Adrenal gland (tissue), 5 donors: ENCODE data around the gene KRTAP4-11.

Source experiments
- POLR2A ChIP-seq, 2 donors: fragments of 450-650 bp; IDR thresholded peaks; one replicate each; pipeline ENCODE4 v1.6.1; 2017; ENCODE audit warnings: antibody characterized with exemption in 2 of 2, mild to moderate bottlenecking in 2 of 2, moderate library complexity in 1 of 2
- TF ChIP-seq, protein P1 (sequence below), 6 experiments: fragments of 450-650 bp in 4 of 6; fragments of 200-600 bp in 2 of 6; sonication (generic) in 1 of 6; IDR thresholded peaks; 1 replicate in 5 of 6; 2 replicates in 1 of 6; pipeline versions ENCODE4 v1.5.1 to v1.8.0; 2016 to 2021; ENCODE audit warnings: antibody characterized with exemption in 6 of 6, mild to moderate bottlenecking in 2 of 6, moderate library complexity in 1 of 6
- donor health status: DM: no; HTN: no; CAD: no.

- TF ChIP-seq POLR2A (IDR thresholded peaks at IDR 0.05), result no peak
- TF ChIP-seq, protein P1, sequence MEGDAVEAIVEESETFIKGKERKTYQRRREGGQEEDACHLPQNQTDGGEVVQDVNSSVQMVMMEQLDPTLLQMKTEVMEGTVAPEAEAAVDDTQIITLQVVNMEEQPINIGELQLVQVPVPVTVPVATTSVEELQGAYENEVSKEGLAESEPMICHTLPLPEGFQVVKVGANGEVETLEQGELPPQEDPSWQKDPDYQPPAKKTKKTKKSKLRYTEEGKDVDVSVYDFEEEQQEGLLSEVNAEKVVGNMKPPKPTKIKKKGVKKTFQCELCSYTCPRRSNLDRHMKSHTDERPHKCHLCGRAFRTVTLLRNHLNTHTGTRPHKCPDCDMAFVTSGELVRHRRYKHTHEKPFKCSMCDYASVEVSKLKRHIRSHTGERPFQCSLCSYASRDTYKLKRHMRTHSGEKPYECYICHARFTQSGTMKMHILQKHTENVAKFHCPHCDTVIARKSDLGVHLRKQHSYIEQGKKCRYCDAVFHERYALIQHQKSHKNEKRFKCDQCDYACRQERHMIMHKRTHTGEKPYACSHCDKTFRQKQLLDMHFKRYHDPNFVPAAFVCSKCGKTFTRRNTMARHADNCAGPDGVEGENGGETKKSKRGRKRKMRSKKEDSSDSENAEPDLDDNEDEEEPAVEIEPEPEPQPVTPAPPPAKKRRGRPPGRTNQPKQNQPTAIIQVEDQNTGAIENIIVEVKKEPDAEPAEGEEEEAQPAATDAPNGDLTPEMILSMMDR (IDR thresholded peaks at IDR 0.05), result no peak
Measured at GRCh38 chr17:41073676-41074075, 44.5 kb downstream of the KRTAP4-11 start.
